Posterior vena cava (tissue), 2 donors: ENCODE measurements around the gene CCNL2. TPM values are rescaled to one million over a fixed set of nuclear protein-coding genes. Genes with fewer than 3 reads are reported as not detected.

Experiments used
- DNase-seq: peaks from one replicate; pipeline ENCODE4 v3.0.0-alpha.2; 2020; ENCODE audit warnings: low spot score
- intact Hi-C, 2 donors: fragments of 100-400 bp; cut with DNase I; formaldehyde crosslinking; loops; one replicate each; pipeline versions ENCODE4 v1.14.1 to v1.14.2; 2022 to 2023
- total RNA-seq, 2 donors: library from RNA; stranded (reverse); fragmentation: NEBNext Ultra II Directional; extraction: Animal tissue kit (Norgen Biotek cat#: 25700); gene quantifications; one replicate each; pipeline ENCODE4 v1.2.1, GENCODE V29; 2021
- donor health status: DM: yes; HTN: yes; CAD: no.
- donor health status: DM: yes; HTN: yes; CAD: no.

Gene CCNL2
- total RNA-seq, 2 donors from 2014 or later = 102 to 109 TPM

GRCh38 chr1:1367315-1367714, 31.8 kb downstream of the CCNL2 start:
- DNase-seq = no peak
- intact Hi-C loops = no loop called here

- DNase-seq = no peak
- intact Hi-C loops = no loop called here
Measured at GRCh38 chr1:1366699-1367066, 32.5 kb downstream of the CCNL2 start.

- intact Hi-C loops = no loop called here
- no peak for DNase-seq
Measured at GRCh38 chr1:1365875-1366698, 33.0 kb downstream of the CCNL2 start.

- intact Hi-C loops = no loop called here
- no peak for DNase-seq
Measured at GRCh38 chr1:1364266-1364665, 34.9 kb downstream of the CCNL2 start.

- DNase-seq = no peak
- intact Hi-C loops = no loop called here
Measured at GRCh38 chr1:1361982-1362423, 37.1 kb downstream of the CCNL2 start.

- no peak for DNase-seq
- intact Hi-C loops = no loop called here
Measured at GRCh38 chr1:1361233-1361981, 37.7 kb downstream of the CCNL2 start.

GRCh38 chr1:1360506-1361169, 38.5 kb downstream of the CCNL2 start:
- peak; percentile 95 for DNase-seq
- intact Hi-C loops = no loop called here

GRCh38 chr1:1359664-1360468, 39.3 kb downstream of the CCNL2 start:
- intact Hi-C loops = no loop called here

GRCh38 chr1:1359308-1359663, 39.8 kb downstream of the CCNL2 start:
- intact Hi-C loops = no loop called here
- no peak for DNase-seq

More at GRCh38 chr1:1359664-1360468, 39.3 kb downstream of the CCNL2 start:
- DNase-seq = no peak

GRCh38 chr1:1358433-1359271, 40.5 kb downstream of the CCNL2 start, which contains the start of gene MXRA8:
MXRA8 (minus strand) TSS chr1:1358555; CDS start chr1:1358504, 51 bp downstream.
- intact Hi-C loops = no loop called here
- DNase-seq = peak; percentile 93

GRCh38 chr1:1357871-1358432, 41.2 kb downstream of the CCNL2 start:
- no peak for DNase-seq
- intact Hi-C loops = no loop called here

GRCh38 chr1:1356796-1357401, 42.2 kb downstream of the CCNL2 start:
- intact Hi-C loops = no loop called here
- DNase-seq = no peak

GRCh38 chr1:1356166-1356795, 42.9 kb downstream of the CCNL2 start:
- DNase-seq = no peak
- intact Hi-C loops = no loop called here

- intact Hi-C loops = no loop called here
- no peak for DNase-seq
Measured at GRCh38 chr1:1355416-1355815, 43.7 kb downstream of the CCNL2 start.

- no peak for DNase-seq
- intact Hi-C loops = no loop called here
Measured at GRCh38 chr1:1354271-1355247, 44.6 kb downstream of the CCNL2 start.
